Islet precursor cell (in vitro differentiated cells): ENCODE data around the gene SMAD7.

Experiments used
- DNase-seq: peaks from one replicate; pipeline ENCODE4 v3.0.0-alpha.2; 2018

The SMAD7 gene

GRCh38 chr18:48959921-48960920 is 9.5 kb upstream of the SMAD7 start:
- peak; percentile 68 for DNase-seq

DNA sequence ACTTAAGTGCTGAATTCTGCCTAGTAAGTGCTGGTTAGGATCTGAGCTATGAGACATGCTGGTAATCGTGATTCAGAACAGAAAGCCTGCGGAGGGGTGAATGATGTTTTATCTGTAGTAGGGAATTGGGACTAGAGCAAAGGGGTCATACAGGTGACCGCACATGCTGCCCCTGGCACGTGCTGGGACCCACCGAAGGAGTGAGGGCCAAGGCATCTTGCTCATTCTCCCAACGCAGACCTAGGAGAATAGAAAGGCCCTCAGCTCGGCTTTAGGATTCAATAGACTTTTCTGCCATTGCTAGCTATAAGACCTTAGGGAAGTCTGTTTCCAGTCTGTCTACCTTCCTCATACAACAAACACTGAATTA is 8.8 kb upstream of the SMAD7 start:
- DNase-seq: no peak

- DNase-seq: no peak
These were observed 8.2 kb upstream of the SMAD7 start for GRCh38 chr18:48958951-48959350.

- no peak for DNase-seq
These were observed 6.9 kb upstream of the SMAD7 start for GRCh38 chr18:48957616-48958015.

GRCh38 chr18:48957136-48957535 is 6.4 kb upstream of the SMAD7 start:
- no peak for DNase-seq

GRCh38 chr18:48956356-48956755 is 5.6 kb upstream of the SMAD7 start:
- DNase-seq: no peak

- peak; percentile 92 for DNase-seq
These were observed 5.1 kb upstream of the SMAD7 start for GRCh38 chr18:48955830-48956261.

- no peak for DNase-seq
These were observed 4.4 kb upstream of the SMAD7 start for GRCh38 chr18:48954886-48955819.

GRCh38 chr18:48953104-48953706 is 2.4 kb upstream of the SMAD7 start:
- no peak for DNase-seq

- DNase-seq: peak; percentile 99
These were observed 1.7 kb upstream of the SMAD7 start for GRCh38 chr18:48952287-48953103.

DNA sequence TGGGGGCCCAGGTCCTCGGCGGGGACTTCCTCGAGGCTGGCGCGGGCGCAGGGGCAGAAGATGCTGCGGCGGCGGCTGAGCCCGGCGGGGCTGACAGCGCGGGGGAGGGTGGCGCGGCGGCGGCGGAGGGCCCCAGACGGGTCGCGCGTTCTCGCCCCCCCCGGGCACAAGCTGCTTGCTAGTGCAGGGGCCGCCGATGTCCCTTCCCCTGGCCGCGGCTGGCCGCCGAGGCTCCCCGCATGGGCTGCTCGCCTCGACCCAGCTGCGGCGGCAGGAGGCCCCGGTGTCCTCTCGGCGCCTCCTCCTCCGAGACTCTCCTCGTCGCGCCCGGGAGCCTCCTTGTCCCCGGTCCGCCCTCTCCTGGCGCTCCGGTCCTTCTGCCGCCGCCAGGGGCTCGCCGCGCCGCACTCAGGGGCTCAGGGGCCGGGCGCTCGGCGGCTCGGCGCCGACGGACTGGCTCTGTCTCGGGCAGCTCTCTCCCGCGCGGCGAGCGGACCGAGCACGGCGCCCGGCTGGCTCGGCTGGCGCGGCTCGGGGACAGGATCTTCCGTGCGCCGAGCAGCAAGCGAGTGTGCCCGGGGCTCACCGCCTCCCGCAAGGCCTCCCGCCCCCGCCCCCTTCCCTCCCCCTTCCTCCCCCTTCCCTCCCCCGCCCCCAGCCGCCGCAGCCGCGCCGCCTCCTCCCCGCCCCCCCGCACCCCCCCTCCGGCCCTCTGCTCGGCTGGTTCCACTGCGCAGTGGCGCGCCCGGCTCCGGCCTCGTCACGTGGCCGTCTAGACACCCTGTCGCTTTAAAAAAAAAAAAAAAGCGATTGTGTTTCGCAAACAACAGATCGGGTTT is 902 bp upstream of the SMAD7 start:
- DNase-seq: peak; percentile 93

GRCh38 chr18:48949606-48950535 is 894 bp downstream of the SMAD7 start:
- DNase-seq: no peak

- DNase-seq: no peak
These were observed 1.6 kb downstream of the SMAD7 start for GRCh38 chr18:48949050-48949605.

GRCh38 chr18:48948112-48949049 is 2.4 kb downstream of the SMAD7 start:
- DNase-seq: peak; percentile 84

DNA sequence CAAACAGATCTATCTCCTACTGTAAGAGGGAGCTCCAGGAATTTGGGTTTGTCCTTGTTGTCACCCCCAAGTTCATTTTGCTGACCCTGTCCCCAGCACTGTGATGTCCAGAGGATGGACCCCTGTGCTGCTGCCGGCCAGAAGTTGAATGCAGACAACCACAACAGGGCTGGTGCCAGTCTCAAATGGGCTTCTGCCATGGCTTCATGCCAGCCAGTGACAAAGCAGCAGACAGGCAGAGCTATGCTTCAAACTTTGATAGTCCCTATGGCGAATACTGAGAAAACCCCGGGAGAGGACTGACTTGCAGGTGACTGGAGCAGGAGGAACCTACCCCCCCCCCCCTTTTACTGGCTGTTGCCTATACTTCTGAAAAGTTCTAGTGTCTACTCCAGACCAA is 3.2 kb downstream of the SMAD7 start:
- no peak for DNase-seq

DNA sequence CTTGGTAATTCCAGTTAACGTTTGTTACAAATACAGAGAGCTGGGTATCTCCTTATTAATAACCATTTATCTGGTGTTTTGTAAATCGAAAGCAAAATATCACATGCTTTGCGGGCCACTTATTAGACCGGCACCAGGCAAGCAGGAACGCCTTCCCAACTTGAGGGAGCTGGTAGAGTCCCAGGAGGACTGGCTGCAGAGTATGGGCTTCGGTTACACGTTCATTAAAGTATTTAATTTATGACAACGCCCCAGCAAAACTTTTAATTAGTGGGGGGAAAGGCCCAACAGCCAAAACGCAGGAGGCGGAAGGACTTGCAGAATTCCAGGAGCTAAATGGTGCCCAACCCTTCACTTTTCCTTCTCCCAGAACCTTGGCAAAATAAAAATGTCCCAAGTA is 3.7 kb downstream of the SMAD7 start:
- DNase-seq: no peak

DNA sequence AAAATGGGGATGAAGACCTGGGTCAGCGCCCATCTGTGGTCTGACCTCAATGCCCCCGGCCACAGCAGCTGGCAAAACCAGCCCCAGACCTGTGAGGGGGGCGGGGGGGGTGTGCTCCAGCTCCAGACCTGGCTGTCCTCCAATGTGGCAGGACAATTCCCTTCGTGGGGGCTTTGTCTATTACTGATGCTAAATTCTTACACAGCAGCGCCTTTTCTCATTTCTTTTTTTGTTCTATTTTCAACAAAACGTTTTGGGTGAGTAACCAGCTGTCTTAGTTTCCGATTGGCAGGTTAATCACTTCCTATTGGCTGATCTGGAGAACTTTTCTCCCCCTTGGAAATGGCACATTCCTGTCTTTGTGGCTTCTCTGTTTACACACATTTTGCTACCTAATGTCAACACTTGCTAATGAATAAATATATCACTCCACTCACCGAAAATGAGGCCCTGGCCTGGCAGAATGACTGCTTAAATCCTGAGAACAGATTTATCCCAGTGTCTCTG is 4.4 kb downstream of the SMAD7 start:
- no peak for DNase-seq

DNA sequence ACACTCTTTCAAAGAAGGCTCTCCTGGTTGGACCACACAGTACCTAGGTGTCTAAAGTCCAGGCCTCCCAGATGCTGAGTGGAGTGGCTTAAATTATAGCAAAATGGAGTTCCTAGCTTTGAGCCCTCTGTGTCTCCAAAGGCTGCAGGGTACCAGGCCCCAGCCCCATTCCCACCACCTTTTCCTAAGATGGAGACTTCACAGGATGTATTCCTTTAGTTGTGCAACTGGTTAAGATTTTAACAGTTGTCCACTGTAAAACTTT is 4.9 kb downstream of the SMAD7 start:
- DNase-seq: no peak

DNA sequence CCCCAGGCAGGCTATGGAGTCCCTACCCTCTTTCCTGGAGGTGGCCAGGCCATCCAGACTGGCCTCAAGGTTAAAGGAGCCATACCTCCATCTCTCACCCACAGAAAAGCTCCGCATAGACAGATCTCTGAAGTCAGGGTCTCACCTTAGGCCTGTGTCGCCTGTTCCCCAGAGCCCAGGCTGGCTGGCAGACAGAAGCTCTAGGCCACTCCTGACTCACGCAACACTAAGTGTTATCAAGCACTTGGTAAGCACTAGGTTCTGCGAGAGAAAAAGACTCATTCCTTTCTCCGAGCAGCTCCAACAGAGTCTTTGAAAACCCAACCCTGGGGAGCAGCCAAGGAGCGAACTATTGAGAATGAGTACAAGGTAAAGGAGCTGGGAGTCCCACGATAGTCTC is 6.1 kb downstream of the SMAD7 start:
- DNase-seq: peak; percentile 67
